ENCODE measurements around the gene MIEF1.
"Not testable (repeated sequence)": the region's sequence is repeated elsewhere in the genome, so short reads cannot be mapped to it uniquely, and the experiment has no call there.

Gene MIEF1

GRCh38 chr22:39517470-39517869 lies 15.4 kb downstream of the MIEF1 start:
- DNase-seq: no peak

GRCh38 chr22:39518144-39518786 lies 16.2 kb downstream of the MIEF1 start:
- DNase-seq: no peak

- DNase-seq: no peak
These were observed 17.0 kb downstream of the MIEF1 start for GRCh38 chr22:39518996-39519680.

- peak; percentile 96 for DNase-seq
These were observed 17.7 kb downstream of the MIEF1 start for GRCh38 chr22:39519681-39520225.

- peak; percentile 92 for DNase-seq
These were observed 18.4 kb downstream of the MIEF1 start, which contains the start of gene ATF4 for GRCh38 chr22:39520226-39521105. Gene ATF4 (plus strand): TSS chr22:39520562. CDS start chr22:39521446, 884 bp downstream.

GRCh38 chr22:39521106-39521885 lies 19.2 kb downstream of the MIEF1 start:
- DNase-seq: not testable (repeated sequence)

GRCh38 chr22:39522091-39522490 lies 20.0 kb downstream of the MIEF1 start:
- not testable (repeated sequence) for DNase-seq

- DNase-seq: no peak
These were observed 20.6 kb downstream of the MIEF1 start for GRCh38 chr22:39522567-39523300.

GRCh38 chr22:39524089-39524752 lies 22.1 kb downstream of the MIEF1 start:
- DNase-seq: no peak

- DNase-seq: no peak
These were observed 22.9 kb downstream of the MIEF1 start for GRCh38 chr22:39524753-39525657.

GRCh38 chr22:39525658-39525975 lies 23.5 kb downstream of the MIEF1 start:
- no peak for DNase-seq

- DNase-seq: no peak
These were observed 24.7 kb downstream of the MIEF1 start for GRCh38 chr22:39526736-39527171.

- DNase-seq: no peak
These were observed 25.4 kb downstream of the MIEF1 start for GRCh38 chr22:39527481-39527961.

GRCh38 chr22:39528080-39528661 lies 26.1 kb downstream of the MIEF1 start:
- DNase-seq: no peak

- DNase-seq: peak; percentile 86
These were observed 26.8 kb downstream of the MIEF1 start for GRCh38 chr22:39528681-39529486.

- no peak for DNase-seq
These were observed 27.4 kb downstream of the MIEF1 start for GRCh38 chr22:39529487-39529851.

GRCh38 chr22:39530116-39530515 lies 28.0 kb downstream of the MIEF1 start:
- no peak for DNase-seq

GRCh38 chr22:39530692-39531331 lies 28.7 kb downstream of the MIEF1 start:
- DNase-seq: no peak
